ENCODE results near the gene RAB13.

- no peak for TF ChIP-seq CTCF (IDR thresholded peaks at IDR 0.05; ENCODE audit: poor library complexity)
- no peak for TF ChIP-seq EZH2 (IDR thresholded peaks at IDR 0.05; ENCODE audit: borderline replicate concordance)
- no peak for TF ChIP-seq EZH2phosphoT487 (IDR thresholded peaks at IDR 0.05; ENCODE audit: low read depth, severe bottlenecking, unreplicated experiment)
Observed at GRCh38 chr1:153939476-153939875, 46.7 kb downstream of the RAB13 start.
